Measurements from ENCODE around the gene TNC. TPM values are rescaled to one million over a fixed set of nuclear protein-coding genes. Genes with fewer than 3 reads are reported as not detected.

Gene TNC
- total RNA-seq, 2 experiments from 2014 or later: 0.05 to 0.12 TPM

DNA sequence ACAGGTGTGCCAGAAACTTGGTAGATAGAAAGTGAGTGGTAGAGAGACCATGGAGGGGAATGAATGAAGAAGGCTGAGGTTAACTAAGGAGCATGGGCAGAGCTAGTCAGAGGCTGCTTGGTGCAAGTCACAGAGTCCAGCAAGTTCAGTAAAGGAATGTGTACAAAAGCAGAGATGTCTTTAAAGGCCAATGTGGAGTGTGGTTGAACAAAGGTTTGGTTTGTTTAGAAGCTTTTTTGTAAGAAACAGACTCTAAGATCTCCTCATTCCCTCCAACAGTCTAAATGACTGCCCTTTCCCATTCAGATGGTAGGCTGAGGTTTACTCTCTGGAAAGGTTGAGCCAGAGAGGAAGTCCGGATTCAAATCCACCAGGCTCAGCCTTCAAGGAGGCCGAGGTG, 84.2 kb downstream of the TNC start:
- CTCF ChIA-PET: interaction anchor here (1.4 kb wide), 1 partner anchor 10 kb away, joined by 3 read pairs; no protein-coding TSS in a partner anchor
- no peaks in the 10 kb centered on the region for H3K27me3 Mint-ChIP-seq (ENCODE audit: low read depth)

DNA sequence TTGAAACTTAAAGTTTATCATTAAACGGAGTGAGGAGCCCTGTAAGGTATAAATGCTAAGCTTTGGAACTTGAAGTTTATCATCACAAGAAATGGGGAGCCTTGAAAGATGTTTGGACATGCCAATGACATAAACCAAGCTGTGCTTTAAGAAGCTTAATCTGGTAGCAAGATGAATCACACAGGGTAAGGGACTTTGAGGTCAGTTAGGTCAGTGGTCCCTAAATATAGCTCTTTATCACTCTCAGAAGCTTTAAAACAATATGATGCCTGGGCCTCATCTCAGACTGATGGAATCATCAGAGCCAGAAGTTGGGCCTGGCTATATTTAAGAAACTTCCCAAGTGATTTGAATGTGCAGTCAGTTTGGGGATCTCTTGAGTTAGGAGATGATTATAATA, 85.7 kb downstream of the TNC start:
- no peaks in the 10 kb centered on the region for H3K36me3 Mint-ChIP-seq (ENCODE audit: low read depth)
- no peaks in the 10 kb centered on the region for H3K27me3 Mint-ChIP-seq (ENCODE audit: low read depth)
- peaks cover 19% of the 10 kb centered on the region for H3K4me1 Mint-ChIP-seq (ENCODE audit: low read depth)
- no peak overlapping the region for H3K4me3 Mint-ChIP-seq
- H3K9me3 Mint-ChIP-seq: no peaks in the 10 kb centered on the region
- no peak for DNase-seq
- no peak overlapping the region for H3K27ac Mint-ChIP-seq
- CTCF ChIA-PET: interaction anchor here (0.7 to 1.4 kb wide), 3 partner anchors 8 to 20 kb away, joined by 3 to 5 read pairs (median 3); no protein-coding TSS in a partner anchor
- intact Hi-C loops (cut with micrococcal nuclease): no loop called here

More for the DNA sequence above, 84.2 kb downstream of the TNC start:
- no peak for DNase-seq
- intact Hi-C loops (cut with micrococcal nuclease): no loop called here
- Mint-ChIP-seq H3K36me3 (ENCODE audit: low read depth) (no peaks in the 10 kb centered on the region), H3K4me1 (ENCODE audit: low read depth) (peaks cover 19% of the 10 kb centered on the region), H3K27ac (no peak overlapping the region), H3K4me3 (no peak overlapping the region), H3K9me3 (no peaks in the 10 kb centered on the region)

DNA sequence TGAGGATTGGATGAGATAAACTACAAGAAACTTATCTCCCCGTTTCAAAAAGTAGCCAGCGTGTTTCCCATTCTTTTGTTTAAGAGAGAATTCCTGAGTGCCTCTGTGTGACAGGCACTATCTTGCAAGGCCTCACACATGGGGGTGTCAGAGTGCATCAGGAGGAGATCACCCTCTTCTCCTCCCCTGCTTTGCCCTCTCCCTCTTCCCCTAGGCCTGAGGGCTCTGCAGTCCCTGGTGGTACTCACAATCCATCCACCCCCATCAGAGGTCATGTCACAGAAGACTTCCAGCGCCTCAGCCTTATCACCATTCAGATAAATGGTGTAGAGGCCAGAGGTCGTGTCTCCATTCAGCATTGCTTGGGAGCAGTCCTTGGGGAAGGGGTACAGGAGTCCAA, 88.0 kb downstream of the TNC start:
- H3K9me3 Mint-ChIP-seq: no peaks in the 10 kb centered on the region
- no peak for DNase-seq
- no peaks in the 10 kb centered on the region for H3K27me3 Mint-ChIP-seq (ENCODE audit: low read depth)
- no peaks in the 10 kb centered on the region for H3K36me3 Mint-ChIP-seq (ENCODE audit: low read depth)
- CTCF ChIA-PET: no interaction called here
- H3K4me3 Mint-ChIP-seq: no peak overlapping the region
- intact Hi-C loops (cut with micrococcal nuclease): no loop called here
- no peak overlapping the region for H3K27ac Mint-ChIP-seq
- no peaks in the 10 kb centered on the region for H3K4me1 Mint-ChIP-seq (ENCODE audit: low read depth)

DNA sequence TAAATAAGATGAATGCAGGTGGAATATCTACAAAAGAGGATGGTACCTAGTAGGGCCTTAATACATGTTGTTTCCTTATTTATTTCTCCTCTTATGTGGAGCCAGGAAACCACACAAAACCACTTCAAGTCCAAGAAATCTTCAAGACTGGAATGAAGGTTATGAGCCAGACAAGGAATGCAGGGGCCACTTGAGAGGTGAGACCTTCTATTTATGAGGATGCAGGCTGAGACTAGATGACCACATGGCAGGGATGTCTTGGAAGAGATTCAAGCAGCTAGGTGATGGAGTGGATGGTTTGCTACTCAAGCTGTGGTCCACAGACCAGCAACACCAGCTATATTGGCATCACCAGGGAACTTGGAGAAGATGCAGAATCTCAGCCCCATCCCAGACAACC, 92.2 kb downstream of the TNC start:
- Mint-ChIP-seq H3K4me3 (no peak overlapping the region), H3K36me3 (ENCODE audit: low read depth) (no peaks in the 10 kb centered on the region), H3K9me3 (no peaks in the 10 kb centered on the region), H3K4me1 (ENCODE audit: low read depth) (no peaks in the 10 kb centered on the region), H3K27me3 (ENCODE audit: low read depth) (no peaks in the 10 kb centered on the region), H3K27ac (no peak overlapping the region)
- intact Hi-C loops (cut with micrococcal nuclease): no loop called here
- CTCF ChIA-PET: interaction anchor here (0.6 to 0.7 kb wide), 2 partner anchors 319 to 1350 kb away, joined by 3 to 4 read pairs; no protein-coding TSS in a partner anchor
- DNase-seq: no peak

DNA sequence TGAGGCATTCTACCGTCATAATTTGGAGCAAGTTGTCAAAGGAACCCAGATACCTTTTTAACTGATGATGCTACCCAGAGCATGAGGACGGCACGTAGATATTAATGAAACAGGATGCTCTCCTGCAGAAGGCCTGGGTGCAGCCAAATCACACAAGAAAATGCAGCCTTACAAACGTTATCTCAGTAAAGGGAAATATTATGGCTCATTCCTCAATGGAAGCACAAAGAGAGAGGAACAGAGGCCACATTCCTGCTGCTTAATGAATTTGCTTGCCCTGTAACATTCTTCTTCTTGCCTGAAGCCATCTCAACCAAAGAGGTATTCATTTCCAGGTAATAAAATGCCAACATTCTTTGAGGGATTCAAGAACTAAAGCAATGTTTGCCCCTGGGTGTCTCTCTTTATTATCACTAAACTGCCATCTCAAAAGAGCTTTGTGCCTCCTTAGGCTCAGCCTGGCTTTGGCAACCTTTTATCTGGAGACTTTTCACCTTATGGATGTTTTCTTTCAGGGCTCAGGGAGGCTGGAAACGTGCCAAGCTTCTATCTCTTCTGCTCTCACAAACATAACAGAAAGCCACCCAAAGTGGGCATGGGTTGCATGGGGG, 92.9 kb downstream of the TNC start:
- no peaks in the 10 kb centered on the region for H3K36me3 Mint-ChIP-seq (ENCODE audit: low read depth)
- CTCF ChIA-PET: interaction anchor here (0.6 kb wide), 1 partner anchor 1350 kb away, joined by 3 read pairs; no protein-coding TSS in a partner anchor
- no peak overlapping the region for H3K27ac Mint-ChIP-seq
- H3K4me1 Mint-ChIP-seq (ENCODE audit: low read depth): no peaks in the 10 kb centered on the region
- no peak for DNase-seq
- intact Hi-C loops (cut with micrococcal nuclease): no loop called here
- no peaks in the 10 kb centered on the region for H3K27me3 Mint-ChIP-seq (ENCODE audit: low read depth)
- no peak overlapping the region for H3K4me3 Mint-ChIP-seq
- no peaks in the 10 kb centered on the region for H3K9me3 Mint-ChIP-seq

DNA sequence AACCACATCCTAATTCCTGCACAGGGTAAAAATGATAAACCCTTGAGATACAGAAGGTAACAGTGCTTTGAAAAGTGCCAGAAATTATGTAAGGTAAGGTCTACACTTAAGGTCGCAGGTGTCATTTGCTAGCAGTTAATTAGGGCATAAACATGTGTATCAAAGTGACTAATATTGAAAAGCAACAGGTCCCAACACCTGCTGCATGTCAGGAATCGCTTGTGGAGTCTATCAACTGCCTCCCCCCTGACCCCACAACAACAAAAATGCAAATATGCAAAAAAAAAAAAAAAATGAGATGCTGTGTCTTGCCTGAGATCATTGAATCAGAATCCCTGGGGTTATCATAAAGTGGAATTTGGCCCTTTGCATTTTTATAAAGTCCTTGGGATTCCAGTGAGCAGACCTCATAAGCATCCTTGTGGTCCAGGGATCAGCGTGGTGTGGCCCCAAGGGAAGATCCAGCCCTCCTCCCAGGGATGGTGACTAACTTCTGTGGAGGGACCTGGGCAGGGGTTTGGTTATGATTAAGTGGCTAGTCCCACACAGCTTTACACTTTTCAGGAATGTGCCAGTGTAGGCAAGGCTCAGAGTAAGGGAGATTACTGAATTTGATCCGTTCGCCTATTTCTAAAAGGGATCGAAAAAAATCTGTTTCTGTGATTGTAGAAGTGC, 95.1 kb downstream of the TNC start:
- H3K4me1 Mint-ChIP-seq (ENCODE audit: low read depth): no peaks in the 10 kb centered on the region
- intact Hi-C loops (cut with micrococcal nuclease): no loop called here
- H3K9me3 Mint-ChIP-seq: no peaks in the 10 kb centered on the region
- no peak overlapping the region for H3K27ac Mint-ChIP-seq
- H3K27me3 Mint-ChIP-seq (ENCODE audit: low read depth): no peaks in the 10 kb centered on the region
- DNase-seq: no peak
- CTCF ChIA-PET: interaction anchor here (0.6 to 3.4 kb wide), 2 partner anchors 261 to 341 kb away, joined by 6 to 16 read pairs; partner anchors contain the start of gene TEX48
- H3K36me3 Mint-ChIP-seq (ENCODE audit: low read depth): no peaks in the 10 kb centered on the region
- H3K4me3 Mint-ChIP-seq: no peak overlapping the region

DNA sequence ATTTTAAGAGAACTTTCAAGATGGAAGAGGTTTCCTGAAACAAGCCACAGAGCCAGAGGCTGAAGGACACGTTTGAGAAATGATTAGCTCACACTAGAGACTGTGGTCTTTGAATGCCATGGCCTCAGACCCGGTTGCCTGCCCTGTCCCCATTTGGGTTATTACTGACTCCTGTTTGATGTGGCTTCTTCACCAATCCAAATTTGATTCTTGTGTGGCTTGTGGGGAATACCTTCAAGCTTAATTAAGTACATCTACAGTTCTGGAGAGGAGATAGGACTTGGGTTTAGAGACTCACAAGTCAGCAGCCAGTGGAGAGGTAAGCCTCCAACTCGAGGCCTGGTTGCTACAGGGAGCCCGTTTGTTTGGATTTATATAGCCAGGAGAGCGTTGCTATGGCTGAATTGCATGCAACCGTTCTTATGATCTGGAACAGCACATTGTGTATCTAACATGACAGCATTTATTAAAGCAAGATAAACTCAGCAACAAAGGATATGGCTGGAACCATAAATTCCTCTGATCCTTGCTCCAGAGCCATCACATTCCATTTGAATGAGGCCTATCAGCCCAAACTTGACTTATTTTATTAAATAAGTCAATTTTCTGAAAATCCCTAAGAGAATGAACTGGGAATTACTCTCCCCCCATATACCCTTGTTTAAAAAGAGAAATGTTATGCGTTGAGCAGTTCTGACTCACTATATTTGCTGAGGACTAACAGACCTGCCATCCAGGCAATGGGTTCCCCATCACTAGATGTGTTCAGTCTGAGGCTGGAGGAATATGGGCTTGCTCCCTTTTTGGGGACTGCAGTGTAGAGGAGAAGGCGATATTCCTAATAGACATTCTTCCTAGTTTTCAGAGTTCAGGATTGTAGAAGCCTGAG, 99.2 kb downstream of the TNC start:
- intact Hi-C loops (cut with micrococcal nuclease): no loop called here
- CTCF ChIA-PET: interaction anchor here (0.9 to 1.8 kb wide), 2 partner anchors 338 to 357 kb away, joined by 3 to 9 read pairs; no protein-coding TSS in a partner anchor
- peaks cover 6% of the 10 kb centered on the region for H3K4me1 Mint-ChIP-seq (ENCODE audit: low read depth)
- no peak overlapping the region for H3K4me3 Mint-ChIP-seq
- no peak overlapping the region for H3K27ac Mint-ChIP-seq
- DNase-seq: no peak
- no peaks in the 10 kb centered on the region for H3K36me3 Mint-ChIP-seq (ENCODE audit: low read depth)
- no peaks in the 10 kb centered on the region for H3K9me3 Mint-ChIP-seq
- no peaks in the 10 kb centered on the region for H3K27me3 Mint-ChIP-seq (ENCODE audit: low read depth)

DNA sequence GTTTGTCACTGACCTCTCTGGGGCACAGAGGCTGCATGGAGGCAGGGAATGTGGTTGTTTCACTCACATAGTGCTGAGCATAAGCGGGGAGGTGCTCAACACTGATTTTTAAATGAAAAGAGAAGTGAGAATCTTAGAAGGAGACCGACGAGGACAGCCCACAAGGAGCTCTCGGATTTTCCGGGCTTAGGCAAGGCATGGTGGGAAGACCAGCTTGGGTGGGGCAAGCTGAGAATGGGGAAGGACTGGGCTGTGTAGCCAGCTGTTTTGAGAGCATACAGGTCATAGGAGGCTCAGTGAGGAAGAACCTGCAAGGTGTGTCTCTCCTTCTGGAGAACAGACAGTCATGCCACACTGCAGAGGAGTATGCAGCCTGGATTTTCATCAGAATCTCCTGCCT, 101.6 kb downstream of the TNC start:
- H3K4me1 Mint-ChIP-seq (ENCODE audit: low read depth): peaks cover 28% of the 10 kb centered on the region
- H3K4me3 Mint-ChIP-seq: no peak overlapping the region
- DNase-seq: no peak
- CTCF ChIA-PET: interaction anchor here (0.9 to 6.9 kb wide), 10 partner anchors 27 to 425 kb away, joined by 3 to 156 read pairs (median 4); partner anchors contain the start of gene TEX48
- no peaks in the 10 kb centered on the region for H3K36me3 Mint-ChIP-seq (ENCODE audit: low read depth)
- H3K27ac Mint-ChIP-seq: no peak overlapping the region
- intact Hi-C loops (cut with micrococcal nuclease): no loop called here
- H3K9me3 Mint-ChIP-seq: no peaks in the 10 kb centered on the region
- no peaks in the 10 kb centered on the region for H3K27me3 Mint-ChIP-seq (ENCODE audit: low read depth)

DNA sequence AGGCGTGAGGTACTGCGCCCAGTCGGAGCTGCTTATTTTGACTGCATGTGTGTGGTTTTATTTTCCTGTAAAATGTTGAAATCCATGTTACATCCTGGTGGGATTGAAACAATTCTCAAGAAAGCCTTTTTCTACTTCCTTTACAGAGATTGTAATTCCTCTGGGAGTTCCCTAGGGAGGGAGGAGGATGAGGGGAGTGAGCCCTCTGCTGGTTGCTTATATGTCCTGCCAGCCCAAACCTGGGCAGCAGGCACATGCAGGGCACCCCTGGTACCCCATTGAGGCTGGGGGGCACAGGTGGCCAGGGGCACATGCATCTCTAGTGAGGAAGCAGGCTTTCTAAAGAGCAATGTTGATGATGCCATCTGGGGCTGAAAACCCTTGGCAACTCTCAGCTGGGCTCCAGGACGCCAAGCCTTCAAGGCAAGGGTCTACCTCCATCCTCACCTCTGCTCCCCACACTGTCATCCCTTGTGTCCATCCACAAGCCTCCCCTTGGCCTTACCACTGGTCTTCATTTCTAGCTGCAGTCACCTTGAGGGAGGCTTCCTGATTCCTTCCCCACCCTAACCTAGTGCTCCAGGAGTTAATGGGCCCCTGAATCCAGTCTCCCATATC, 102.8 kb downstream of the TNC start:
- peak; percentile 29 for DNase-seq
- no peaks in the 10 kb centered on the region for H3K36me3 Mint-ChIP-seq (ENCODE audit: low read depth)
- intact Hi-C loops (cut with micrococcal nuclease): loop anchor here (2.0 kb wide), 1 partner anchor 610 kb away; no protein-coding TSS in a partner anchor
- H3K4me3 Mint-ChIP-seq: no peak overlapping the region
- CTCF ChIA-PET: interaction anchor here (0.6 to 6.9 kb wide), 48 partner anchors 9 to 610 kb away, joined by 3 to 156 read pairs (median 4); partner anchors contain the start of genes TEX48 and TNFSF8
- no peak overlapping the region for H3K27ac Mint-ChIP-seq
- no peaks in the 10 kb centered on the region for H3K27me3 Mint-ChIP-seq (ENCODE audit: low read depth)
- peaks cover 35% of the 10 kb centered on the region for H3K4me1 Mint-ChIP-seq (ENCODE audit: low read depth)
- no peaks in the 10 kb centered on the region for H3K9me3 Mint-ChIP-seq

DNA sequence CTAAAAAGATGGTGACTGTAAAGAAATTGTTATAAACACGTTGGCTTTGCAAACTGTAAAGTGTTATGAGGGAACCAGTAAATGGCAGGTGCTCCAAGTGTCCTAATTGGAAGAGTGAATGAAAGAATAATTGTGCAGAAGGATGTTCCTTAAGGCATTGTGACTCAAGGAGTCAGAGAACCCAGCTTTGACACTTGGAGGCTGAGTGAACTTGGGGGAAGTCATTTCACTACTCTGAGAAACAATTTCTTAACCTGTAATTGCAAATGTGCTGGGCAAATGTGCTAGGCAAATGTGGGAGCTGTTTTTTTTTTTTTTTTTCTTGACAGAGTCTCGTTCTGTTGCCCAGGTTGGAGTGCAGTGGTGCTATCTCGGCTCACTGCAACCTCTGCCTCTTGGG, 103.5 kb downstream of the TNC start:
- intact Hi-C loops (cut with micrococcal nuclease): loop anchor here (1.0 to 5.0 kb wide), 7 partner anchors 106 to 610 kb away; partner anchors contain the start of gene TEX48
- Mint-ChIP-seq H3K27me3 (ENCODE audit: low read depth) (no peaks in the 10 kb centered on the region), H3K4me1 (ENCODE audit: low read depth) (peaks cover 39% of the 10 kb centered on the region), H3K27ac (no peak overlapping the region), H3K9me3 (no peaks in the 10 kb centered on the region), H3K36me3 (ENCODE audit: low read depth) (no peaks in the 10 kb centered on the region), H3K4me3 (no peak overlapping the region)
- CTCF ChIA-PET: interaction anchor here (0.6 to 6.9 kb wide), 51 partner anchors 9 to 610 kb away, joined by 3 to 156 read pairs (median 4); partner anchors contain the start of genes TEX48 and TNFSF8
- DNase-seq: no peak

DNA sequence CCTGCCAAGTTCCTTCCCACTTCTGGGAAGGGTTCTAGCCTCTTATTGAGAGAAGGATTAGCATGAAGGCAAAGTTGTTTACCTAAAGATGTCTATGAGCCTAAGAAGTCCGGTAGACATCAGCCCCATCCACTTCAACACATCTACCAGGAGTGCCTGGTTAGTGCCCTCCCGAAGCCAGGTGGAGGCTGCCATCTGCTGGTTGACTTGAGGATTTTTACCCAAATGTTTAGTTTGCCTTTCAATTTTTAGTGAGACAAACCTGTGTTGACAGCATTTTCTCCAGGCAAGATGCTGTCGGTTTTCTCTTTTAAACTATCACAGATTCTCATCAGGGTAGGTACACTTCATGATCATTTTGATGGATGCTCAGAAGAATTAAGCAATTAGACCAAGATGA, 104.0 kb downstream of the TNC start:
- H3K27me3 Mint-ChIP-seq (ENCODE audit: low read depth): no peaks in the 10 kb centered on the region
- DNase-seq: peak; percentile 92
- CTCF ChIA-PET: interaction anchor here (0.6 to 6.9 kb wide), 47 partner anchors 8 to 609 kb away, joined by 3 to 156 read pairs (median 4); partner anchors contain the start of genes TEX48 and TNFSF8
- peak overlapping the region; percentile 18 for H3K27ac Mint-ChIP-seq
- no peaks in the 10 kb centered on the region for H3K9me3 Mint-ChIP-seq
- no peaks in the 10 kb centered on the region for H3K36me3 Mint-ChIP-seq (ENCODE audit: low read depth)
- H3K4me3 Mint-ChIP-seq: no peak overlapping the region
- peaks cover 44% of the 10 kb centered on the region for H3K4me1 Mint-ChIP-seq (ENCODE audit: low read depth)
- intact Hi-C loops (cut with micrococcal nuclease): loop anchor here (1.0 to 5.0 kb wide), 7 partner anchors 106 to 609 kb away; partner anchors contain the start of gene TEX48
